Kidney epithelial cell (primary cell): ENCODE data around the gene COL4A1. TPM values are rescaled to one million over a fixed set of nuclear protein-coding genes. Genes with fewer than 3 reads are reported as not detected.
A peak's percentile ranks its signal among the peaks of the same experiment; 100 is the strongest.

Experiments
- DNase-seq: peaks from one replicate; pipeline ENCODE4 v3.0.0-alpha.2; 2010; ENCODE audit warnings: low read depth
- H3K27me3 ChIP-seq: 2 replicates; pipeline ENCODE4 v1.6.0; 2011; ENCODE audit warnings: low read length; ENCODE audit not compliant: control insufficient read depth, insufficient read depth
- H3K36me3 ChIP-seq: 2 replicates; pipeline ENCODE4 v1.5.1; 2011; ENCODE audit warnings: low read length; ENCODE audit not compliant: control insufficient read depth, insufficient read depth
- H3K4me3 ChIP-seq: 2 replicates; pipeline ENCODE4 v1.5.1; 2011; ENCODE audit warnings: low read depth, mild to moderate bottlenecking, control low read depth, low read length
- total RNA-seq: library from RNA; depleted of rRNA; stranded (reverse); fragments of >200 nt; gene quantifications from 2 replicates; pipeline ENCODE4 v1.2.3, GENCODE V29; 2015
- TF ChIP-seq, protein P1 (sequence below): IDR thresholded peaks from 2 replicates; pipeline ENCODE4 v1.5.1; 2011; ENCODE audit warnings: mild to moderate bottlenecking, moderate library complexity, low read length, control low read depth, inconsistent platforms; ENCODE audit not compliant: insufficient read depth, poor library complexity, severe bottlenecking

Gene COL4A1
- total RNA-seq, 1 donor from 2014 or later = 1,018 TPM

DNA sequence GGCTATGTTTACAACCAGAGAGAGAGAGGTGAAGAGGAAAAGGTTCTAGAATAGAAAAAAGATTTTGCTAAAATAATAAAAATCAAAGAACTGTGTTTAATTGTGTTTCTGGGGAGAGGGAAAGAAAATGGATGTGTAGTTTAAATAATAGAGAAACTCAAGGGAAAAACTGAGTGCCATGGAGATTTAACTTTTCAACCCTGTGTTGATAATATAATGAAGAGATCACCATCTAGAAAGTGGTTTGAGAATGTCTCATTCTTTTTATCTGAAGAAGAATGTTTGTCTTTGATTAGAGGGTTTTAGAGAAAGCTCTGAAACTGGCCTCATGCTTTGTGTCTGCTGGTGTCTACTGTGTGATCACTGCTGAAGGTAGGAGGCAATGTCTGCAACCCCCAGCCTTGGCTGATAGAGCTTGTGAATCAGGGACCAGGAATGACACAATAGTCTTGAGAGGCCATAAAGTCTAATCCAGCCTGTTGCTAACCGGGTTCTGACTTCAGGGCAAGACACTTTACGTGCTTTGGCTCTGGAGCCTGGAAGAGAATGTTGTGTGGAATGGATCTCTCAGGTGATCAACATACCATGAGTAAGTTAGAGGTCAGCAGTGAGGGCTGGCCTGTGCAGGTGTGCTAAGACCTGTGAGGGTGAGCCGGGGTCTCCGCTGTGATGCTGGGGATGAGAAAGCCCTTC lies 5.5 kb upstream of the COL4A1 start:
- TF ChIP-seq, protein P1, sequence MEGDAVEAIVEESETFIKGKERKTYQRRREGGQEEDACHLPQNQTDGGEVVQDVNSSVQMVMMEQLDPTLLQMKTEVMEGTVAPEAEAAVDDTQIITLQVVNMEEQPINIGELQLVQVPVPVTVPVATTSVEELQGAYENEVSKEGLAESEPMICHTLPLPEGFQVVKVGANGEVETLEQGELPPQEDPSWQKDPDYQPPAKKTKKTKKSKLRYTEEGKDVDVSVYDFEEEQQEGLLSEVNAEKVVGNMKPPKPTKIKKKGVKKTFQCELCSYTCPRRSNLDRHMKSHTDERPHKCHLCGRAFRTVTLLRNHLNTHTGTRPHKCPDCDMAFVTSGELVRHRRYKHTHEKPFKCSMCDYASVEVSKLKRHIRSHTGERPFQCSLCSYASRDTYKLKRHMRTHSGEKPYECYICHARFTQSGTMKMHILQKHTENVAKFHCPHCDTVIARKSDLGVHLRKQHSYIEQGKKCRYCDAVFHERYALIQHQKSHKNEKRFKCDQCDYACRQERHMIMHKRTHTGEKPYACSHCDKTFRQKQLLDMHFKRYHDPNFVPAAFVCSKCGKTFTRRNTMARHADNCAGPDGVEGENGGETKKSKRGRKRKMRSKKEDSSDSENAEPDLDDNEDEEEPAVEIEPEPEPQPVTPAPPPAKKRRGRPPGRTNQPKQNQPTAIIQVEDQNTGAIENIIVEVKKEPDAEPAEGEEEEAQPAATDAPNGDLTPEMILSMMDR = peak; percentile 12
- H3K4me3 ChIP-seq = no peak overlapping the region
- peak; percentile 81 for DNase-seq
- H3K36me3 ChIP-seq = peaks cover 7% of the 10 kb centered on the region
- no peaks in the 10 kb centered on the region for H3K27me3 ChIP-seq

DNA sequence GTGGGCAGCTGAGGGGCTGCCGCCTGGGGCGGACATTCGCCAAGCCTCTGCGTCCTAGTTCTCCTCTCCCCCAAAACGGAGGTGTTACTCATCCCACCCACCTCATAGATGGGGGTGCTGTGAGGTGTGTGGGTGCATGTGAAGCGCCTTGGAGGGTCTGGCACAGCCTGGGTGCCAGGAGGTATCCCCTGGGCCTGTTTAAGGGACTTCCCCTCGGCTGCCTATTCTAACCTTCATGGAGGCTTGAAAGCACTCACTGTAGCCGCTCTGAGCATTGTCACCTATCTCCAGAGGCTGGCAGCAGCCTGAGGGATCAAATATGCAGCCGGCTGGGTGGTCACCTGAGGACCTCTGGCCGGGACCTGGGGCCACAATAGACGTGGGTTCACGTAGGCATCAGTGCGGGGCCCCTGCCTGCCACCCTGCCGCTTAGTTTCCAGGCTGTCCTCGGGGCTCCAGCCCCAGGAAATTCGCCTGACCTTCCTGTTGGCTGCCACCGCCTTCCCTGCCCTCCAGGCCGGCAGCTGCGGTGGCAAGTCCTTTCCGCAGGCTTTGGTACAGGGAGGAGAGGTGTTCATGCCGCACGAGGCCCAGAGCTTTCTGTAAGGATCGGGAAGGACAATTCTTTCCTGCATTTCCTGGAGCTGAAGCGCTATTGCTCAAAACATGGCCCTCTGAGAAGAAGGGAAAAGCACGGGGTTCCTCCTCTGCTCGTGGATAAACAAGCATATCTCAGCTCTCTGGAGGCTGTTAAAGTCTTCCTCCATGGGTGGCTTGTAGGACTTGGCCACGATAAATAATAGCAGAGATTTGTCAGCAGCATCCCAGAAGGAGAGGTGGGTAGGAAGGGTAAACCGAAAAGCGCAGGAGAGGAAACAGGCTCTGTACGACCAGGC lies 4.7 kb upstream of the COL4A1 start:
- DNase-seq = no peak
- Histone ChIP-seq H3K36me3 (peaks cover 3% of the 10 kb centered on the region), H3K27me3 (no peaks in the 10 kb centered on the region), H3K4me3 (peak overlapping the region; percentile 7)
- TF ChIP-seq, protein P1 = no peak

DNA sequence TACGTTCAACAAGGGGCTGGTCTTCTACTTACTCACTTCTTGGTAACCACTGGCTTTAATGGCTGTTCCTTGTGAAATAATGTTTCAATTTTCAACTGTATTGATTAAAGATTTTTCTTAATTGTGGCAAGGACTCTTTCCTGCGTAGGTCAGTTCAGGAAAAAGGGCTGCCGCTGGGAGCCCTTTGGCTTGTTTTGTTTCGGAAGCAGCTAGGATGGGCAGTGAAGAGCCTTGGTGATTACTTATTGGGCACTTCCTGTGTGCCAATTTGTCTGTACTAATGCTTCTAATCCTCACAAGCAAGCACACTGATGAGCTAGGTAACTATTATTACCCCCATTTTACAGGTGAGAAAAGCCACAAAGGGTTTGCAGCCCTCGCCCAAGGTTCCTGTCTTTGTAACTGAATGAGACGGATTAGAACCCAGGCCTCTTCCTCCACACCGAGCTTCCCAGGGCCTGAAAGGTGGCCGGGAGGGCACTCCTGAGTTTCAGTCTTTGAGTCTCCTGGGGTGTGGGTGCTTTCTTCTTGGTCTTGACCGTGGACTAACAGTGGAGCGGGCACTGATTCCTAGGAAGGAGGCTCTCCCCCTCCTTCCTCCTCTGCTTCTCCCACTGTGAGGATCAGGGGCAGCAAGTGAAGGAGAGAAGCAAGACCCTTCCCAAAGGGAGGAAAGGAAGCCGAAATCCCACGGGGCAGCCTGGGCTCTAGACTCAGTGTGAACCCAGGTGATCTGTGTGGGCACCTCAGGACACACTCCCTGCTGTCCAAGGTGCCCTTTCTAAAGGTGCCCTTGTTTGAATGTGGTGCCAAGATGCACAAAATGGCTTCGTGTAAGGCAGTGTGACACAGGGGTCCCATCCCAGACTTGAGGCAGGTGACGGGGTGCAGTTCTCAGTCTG lies 3.8 kb upstream of the COL4A1 start:
- TF ChIP-seq, protein P1 = no peak
- Histone ChIP-seq H3K4me3 (no peak overlapping the region), H3K36me3 (peaks cover 3% of the 10 kb centered on the region), H3K27me3 (no peaks in the 10 kb centered on the region)
- DNase-seq = no peak

DNA sequence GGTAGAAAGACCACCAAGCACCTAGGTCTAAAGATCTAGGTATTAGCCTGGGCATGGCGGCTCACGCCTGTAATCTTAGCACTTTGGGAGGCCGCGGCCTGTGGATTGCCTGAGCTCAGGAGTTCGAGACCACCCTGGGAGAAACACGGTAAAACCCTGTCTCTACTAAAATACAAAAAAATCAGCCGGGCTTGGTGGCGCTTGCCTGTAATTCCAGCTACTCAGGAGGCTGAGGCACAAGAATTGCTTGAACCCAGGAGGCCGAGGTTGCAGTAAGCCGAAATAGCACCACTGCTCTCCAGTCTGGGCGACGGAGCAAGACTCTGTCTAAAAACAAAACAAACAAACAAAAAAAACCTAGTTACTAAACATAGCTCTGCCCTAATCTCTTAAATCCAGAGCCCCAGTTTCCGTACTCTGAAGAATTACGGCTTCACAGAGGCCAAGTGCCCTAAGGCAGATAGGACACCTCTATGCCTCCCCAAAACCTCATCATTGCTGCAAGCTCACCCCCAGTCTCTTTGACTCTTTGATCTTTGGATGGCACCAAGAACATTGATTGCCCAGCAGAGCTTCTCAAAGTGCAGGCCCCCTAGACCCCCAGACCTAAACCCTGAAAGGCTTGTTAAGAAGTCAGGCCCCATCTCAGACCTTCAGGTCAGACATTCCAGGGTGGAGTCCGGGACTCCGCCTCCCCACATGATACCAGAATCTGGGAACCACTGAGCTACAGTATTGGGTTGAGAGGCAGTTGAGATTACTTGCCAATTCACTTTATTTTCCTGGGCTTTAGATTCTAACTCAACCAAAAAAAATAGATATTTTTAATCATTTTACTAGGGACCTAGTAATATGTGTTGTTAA lies 2.9 kb upstream of the COL4A1 start:
- peak overlapping the region; percentile 67 for H3K4me3 ChIP-seq
- no peak for DNase-seq
- H3K36me3 ChIP-seq = peaks cover 3% of the 10 kb centered on the region
- H3K27me3 ChIP-seq = no peaks in the 10 kb centered on the region
- TF ChIP-seq, protein P1 = no peak
